DOHH2 (cell line): ENCODE data around the gene ITCH.
"Not testable (repeated sequence)": the region's sequence is repeated elsewhere in the genome, so short reads cannot be mapped to it uniquely, and the experiment has no call there.

ENCODE experiments used
- H3F3A ChIP-seq: fragments of 200-600 bp; sonication (generic), shearing (Covaris generic); 2 replicates; pipeline ENCODE4 v1.6.0; 2016; ENCODE audit warnings: antibody characterized with exemption, mild to moderate bottlenecking; ENCODE audit not compliant: control insufficient read depth, insufficient read depth
- H3K27ac ChIP-seq: fragments of 200-600 bp; sonication (generic); 2 replicates; pipeline ENCODE4 v1.5.1; 2014; ENCODE audit warnings: low read depth, mild to moderate bottlenecking, low read length, moderate library complexity
- H3K27me3 ChIP-seq: fragments of 200-600 bp; sonication (generic); 2 replicates; pipeline ENCODE4 v1.6.1; 2014; ENCODE audit warnings: mild to moderate bottlenecking, low read length, mixed read lengths; ENCODE audit not compliant: control insufficient read depth
- H3K36me3 ChIP-seq: fragments of 200-600 bp; sonication (generic); 2 replicates; pipeline ENCODE4 v1.6.1; 2014; ENCODE audit warnings: mild to moderate bottlenecking, low read length, moderate library complexity, mixed read lengths; ENCODE audit not compliant: control insufficient read depth
- H3K4me1 ChIP-seq: fragments of 200-600 bp; sonication (generic); 2 replicates; pipeline ENCODE4 v1.6.1; 2014; ENCODE audit warnings: mild to moderate bottlenecking, low read length, mixed read lengths; ENCODE audit not compliant: control insufficient read depth
- H3K4me2 ChIP-seq: fragments of 200-600 bp; sonication (generic); 2 replicates; pipeline ENCODE4 v1.6.0; 2014; ENCODE audit warnings: mild to moderate bottlenecking, low read length, moderate library complexity
- H3K4me3 ChIP-seq: fragments of 200-600 bp; sonication (generic); 2 replicates; pipeline ENCODE4 v1.5.1; 2014; ENCODE audit warnings: mild to moderate bottlenecking, low read length, mixed read lengths
- H3K79me2 ChIP-seq: fragments of 200-600 bp; sonication (generic); 2 replicates; pipeline ENCODE4 v1.6.1; 2014; ENCODE audit warnings: mild to moderate bottlenecking, low read length, mixed read lengths; ENCODE audit not compliant: control insufficient read depth
- H3K9me2 ChIP-seq: fragments of 200-600 bp; sonication (generic); replicated peaks from 2 replicates; pipeline ENCODE4 v1.6.1; 2014; ENCODE audit warnings: mild to moderate bottlenecking, low read length, mixed read lengths; ENCODE audit not compliant: control insufficient read depth
- H3K9me3 ChIP-seq: fragments of 200-600 bp; sonication (generic); 2 replicates; pipeline ENCODE4 v1.6.1; 2014; ENCODE audit warnings: antibody characterized with exemption, low read length, mixed read lengths; ENCODE audit not compliant: control insufficient read depth, insufficient read depth
- H4K20me1 ChIP-seq: fragments of 200-600 bp; sonication (generic); 2 replicates; pipeline ENCODE4 v1.6.0; 2014; ENCODE audit warnings: low read depth, mild to moderate bottlenecking, antibody characterized with exemption, low read length, moderate library complexity; ENCODE audit not compliant: control insufficient read depth, insufficient read depth
- CTCF ChIP-seq: fragments of 200-600 bp; sonication (generic); IDR thresholded peaks from one replicate; pipeline ENCODE4 v1.5.1; 2014; ENCODE audit warnings: antibody characterized with exemption, mild to moderate bottlenecking, low read depth, low read length; ENCODE audit not compliant: poor library complexity, severe bottlenecking
- EZH2phosphoT487 ChIP-seq: fragments of 200-600 bp; sonication (generic); IDR thresholded peaks from 2 replicates; pipeline ENCODE4 v1.6.1; 2017; ENCODE audit warnings: borderline replicate concordance, mild to moderate bottlenecking, antibody characterized with exemption, low read length, moderate library complexity, mixed read lengths

ITCH gene

GRCh38 chr20:34415079-34415478 is 52.0 kb downstream of the ITCH start:
- Histone ChIP-seq H3F3A (no peaks in the 10 kb centered on the region), H3K36me3 (peaks cover 62% of the 10 kb centered on the region), H3K79me2 (no peaks in the 10 kb centered on the region), H3K9me3 (no peaks in the 10 kb centered on the region), H4K20me1 (no peaks in the 10 kb centered on the region), H3K9me2 (no peaks in the 10 kb centered on the region), H3K4me2 (peak overlapping the region; percentile 62), H3K27me3 (no peaks in the 10 kb centered on the region), H3K27ac (peak overlapping the region; percentile 47), H3K4me3 (no peak overlapping the region), H3K4me1 (peaks cover 31% of the 10 kb centered on the region)
- no peak for TF ChIP-seq EZH2phosphoT487

GRCh38 chr20:34420146-34420545 is 57.1 kb downstream of the ITCH start:
- Histone ChIP-seq H3K27ac (no peak overlapping the region), H3F3A (no peaks in the 10 kb centered on the region), H4K20me1 (no peaks in the 10 kb centered on the region), H3K79me2 (no peaks in the 10 kb centered on the region), H3K4me2 (no peak overlapping the region), H3K4me3 (no peak overlapping the region), H3K9me3 (no peaks in the 10 kb centered on the region), H3K9me2 (no peaks in the 10 kb centered on the region), H3K27me3 (no peaks in the 10 kb centered on the region), H3K4me1 (peaks cover 14% of the 10 kb centered on the region), H3K36me3 (peaks cover 53% of the 10 kb centered on the region)
- TF ChIP-seq CTCF (no peak), EZH2phosphoT487 (no peak)

DNA sequence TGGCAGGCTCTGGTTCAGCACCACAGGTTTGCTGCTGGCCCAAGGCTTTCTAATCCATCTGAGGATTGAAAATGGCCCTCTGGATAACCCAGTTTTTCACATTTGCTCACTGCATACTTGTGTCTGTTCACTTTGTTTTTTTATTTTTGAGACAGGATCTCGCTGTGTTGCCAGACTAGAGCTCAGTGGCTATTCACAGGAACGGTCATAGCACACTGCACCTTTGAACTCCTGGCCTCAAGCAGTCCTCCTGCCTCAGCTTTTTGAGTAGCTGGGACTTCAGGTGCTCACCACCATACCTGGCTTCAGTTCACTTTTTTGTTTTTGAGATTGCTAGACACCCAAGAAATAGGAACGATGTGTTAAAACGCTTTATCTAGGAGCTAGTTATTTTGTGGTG is 57.9 kb downstream of the ITCH start:
- H3K9me3 ChIP-seq = no peaks in the 10 kb centered on the region
- H3K27ac ChIP-seq = no peak overlapping the region
- H4K20me1 ChIP-seq = no peaks in the 10 kb centered on the region
- peaks cover 53% of the 10 kb centered on the region for H3K36me3 ChIP-seq
- no peaks in the 10 kb centered on the region for H3F3A ChIP-seq
- TF ChIP-seq EZH2phosphoT487 (no peak), CTCF (no peak)
- no peaks in the 10 kb centered on the region for H3K27me3 ChIP-seq
- H3K9me2 ChIP-seq = no peaks in the 10 kb centered on the region
- no peak overlapping the region for H3K4me2 ChIP-seq
- no peaks in the 10 kb centered on the region for H3K79me2 ChIP-seq
- peaks cover 6% of the 10 kb centered on the region for H3K4me1 ChIP-seq
- no peak overlapping the region for H3K4me3 ChIP-seq

- Histone ChIP-seq H4K20me1 (no peaks in the 10 kb centered on the region), H3K4me1 (no peaks in the 10 kb centered on the region), H3K9me3 (no peaks in the 10 kb centered on the region), H3K79me2 (no peaks in the 10 kb centered on the region), H3K27me3 (no peaks in the 10 kb centered on the region), H3K9me2 (no peaks in the 10 kb centered on the region), H3K36me3 (peaks cover 49% of the 10 kb centered on the region), H3K27ac (no peak overlapping the region), H3F3A (no peaks in the 10 kb centered on the region), H3K4me3 (no peak overlapping the region), H3K4me2 (no peak overlapping the region)
- TF ChIP-seq EZH2phosphoT487 = no peak
- no peak for TF ChIP-seq CTCF
Measured at GRCh38 chr20:34421766-34422466, 58.8 kb downstream of the ITCH start.

DNA sequence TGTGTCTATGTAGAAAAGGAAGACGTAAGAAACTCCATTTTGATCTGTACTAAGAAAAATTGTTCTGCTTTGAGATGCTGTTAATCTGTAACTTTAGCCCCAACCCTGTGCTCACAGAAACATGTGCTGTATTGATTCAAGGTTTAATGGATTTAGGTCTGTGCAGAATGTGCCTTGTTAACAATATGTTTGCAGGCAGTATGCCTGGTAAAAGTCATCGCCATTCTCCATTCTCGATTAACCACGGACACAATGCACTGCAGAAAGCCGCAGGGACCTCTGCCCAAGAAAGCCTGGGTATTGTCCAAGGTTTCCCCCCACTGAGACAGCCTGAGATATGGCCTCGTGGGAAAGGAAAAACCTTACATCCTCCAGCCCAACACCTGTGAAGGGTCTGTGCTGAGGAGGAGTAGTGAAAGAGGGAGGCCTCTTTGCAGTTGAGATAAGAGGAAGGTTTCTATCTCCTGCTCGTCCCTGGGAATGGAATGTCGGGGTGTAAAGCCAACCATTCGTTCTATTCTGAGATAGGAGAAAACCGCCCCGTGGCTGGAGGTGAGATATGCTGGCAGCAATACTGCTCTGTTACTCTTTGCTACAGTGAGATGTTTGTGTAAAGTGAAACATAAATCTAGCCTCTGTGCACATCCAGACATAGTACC is 62.1 kb downstream of the ITCH start:
- not testable (repeated sequence) for H3K4me2 ChIP-seq, H3K9me2 ChIP-seq, H3K4me1 ChIP-seq, H4K20me1 ChIP-seq, H3K27me3 ChIP-seq, H3K9me3 ChIP-seq, H3K79me2 ChIP-seq, H3K4me3 ChIP-seq, H3F3A ChIP-seq, H3K27ac ChIP-seq
- H3K36me3 ChIP-seq = peaks cover 44% of the 10 kb centered on the region
